GM12865 (cell line): ENCODE data around the gene LUM.

Experiments used
- DNase-seq: peaks from one replicate; pipeline ENCODE4 v3.0.0; 2010; ENCODE audit warnings: low read depth
- H3K4me3 ChIP-seq: 2 replicates; pipeline ENCODE4 v1.5.1; 2011; ENCODE audit warnings: mild to moderate bottlenecking, low read depth, low read length, control low read depth
- CTCF ChIP-seq: IDR thresholded peaks from 2 replicates; pipeline ENCODE4 v1.5.1; 2011; ENCODE audit warnings: low read length, control low read depth, low read depth, inconsistent platforms; ENCODE audit not compliant: insufficient read depth; ENCODE audit errors: missing control alignments

Gene LUM

GRCh38 chr12:91065396-91065795 lies 45.9 kb downstream of the LUM start:
- H3K4me3 ChIP-seq: no peak overlapping the region
- no peak for TF ChIP-seq CTCF
- DNase-seq: no peak

GRCh38 chr12:91064640-91065039 lies 46.7 kb downstream of the LUM start:
- no peak for DNase-seq
- H3K4me3 ChIP-seq: no peak overlapping the region
- no peak for TF ChIP-seq CTCF

GRCh38 chr12:91061091-91061490 lies 50.2 kb downstream of the LUM start:
- TF ChIP-seq CTCF: no peak

GRCh38 chr12:91059211-91059610 lies 52.1 kb downstream of the LUM start:
- H3K4me3 ChIP-seq: no peak overlapping the region
- DNase-seq: no peak
- no peak for TF ChIP-seq CTCF

More at GRCh38 chr12:91061091-91061490, 50.2 kb downstream of the LUM start:
- DNase-seq: no peak
- H3K4me3 ChIP-seq: no peak overlapping the region

GRCh38 chr12:91058786-91059185 lies 52.5 kb downstream of the LUM start:
- no peak for TF ChIP-seq CTCF
- H3K4me3 ChIP-seq: no peak overlapping the region
- DNase-seq: no peak

GRCh38 chr12:91057368-91058165 lies 53.7 kb downstream of the LUM start, which contains the start of gene KERA:
Gene KERA, minus strand, starts transcription at chr12:91058024. Its CDS starts 1,743 bp downstream, at chr12:91056281.
- TF ChIP-seq CTCF: no peak
- H3K4me3 ChIP-seq: no peak within 1 kb of the TSS
- no peak for DNase-seq

- no peak for DNase-seq
- TF ChIP-seq CTCF: no peak
- H3K4me3 ChIP-seq: no peak overlapping the region
These were observed 54.8 kb downstream of the LUM start for GRCh38 chr12:91056488-91056887.
